Measurements from ENCODE around the gene PARP2. TPM values are rescaled to one million over a fixed set of nuclear protein-coding genes. Genes with fewer than 3 reads are reported as not detected.

Gene PARP2
- total RNA-seq, 1 experiment from 2014 or later = 49.4 TPM

- Histone ChIP-seq H3K4me1 (0 out of 2 replicates have a peak, but pooled peaks cover 4% of the 10 kb centered on the region), H3K4me3 (ENCODE audit: low read depth, low read length) (no peak overlapping the region), H3K36me3 (ENCODE audit: control insufficient read depth, insufficient read depth, low read length) (no peaks in the 10 kb centered on the region; the same call in 1 of the 2 replicates), H3K9me3 (no peaks in the 10 kb centered on the region), H3K27me3 (replicated peaks; ENCODE audit: control insufficient read depth, insufficient read depth, low read length) (no peaks in the 10 kb centered on the region)
- no TSS peak for BruUV-seq (replicated peaks)
- no peak for DNase-seq
- H3K9me3 Mint-ChIP-seq (ENCODE audit: unreplicated experiment) = no peaks in the 10 kb centered on the region
- peaks cover 54% of the 10 kb centered on the region for H3K36me3 Mint-ChIP-seq (ENCODE audit: insufficient read depth, unreplicated experiment)
- ChIA-PET POLR2A (interaction anchor here (1.4 kb wide), 1 partner anchor 54 kb away, joined by 5 read pairs; the partner anchor contains the start of genes APEX1 and OSGEP), CTCF (no interaction called here)
- TF ChIP-seq CTCF (IDR thresholded peaks at IDR 0.05; ENCODE audit: insufficient read depth in 1 of 2, low read depth in 1 of 2, low read length in 1 of 2, severe bottlenecking in 1 of 2, unreplicated experiment in 1 of 2) = no peak
- intact Hi-C loops (cut with micrococcal nuclease; ENCODE audit: unreplicated experiment) = no loop called here
- H3K4me1 Mint-ChIP-seq (ENCODE audit: low read depth, unreplicated experiment) = peaks cover 13% of the 10 kb centered on the region
- H3K27ac Mint-ChIP-seq (ENCODE audit: unreplicated experiment) = peak overlapping the region; percentile 30
- H3K4me3 Mint-ChIP-seq (ENCODE audit: unreplicated experiment) = no peak overlapping the region
- H3K27me3 Mint-ChIP-seq (ENCODE audit: insufficient read depth, unreplicated experiment) = no peaks in the 10 kb centered on the region
Observed at GRCh38 chr14:20400965-20401593, 57.6 kb downstream of the PARP2 start.

- Histone ChIP-seq H3K36me3 (ENCODE audit: control insufficient read depth, insufficient read depth, low read length) (no peaks in the 10 kb centered on the region; the same call in 1 of the 2 replicates), H3K4me3 (ENCODE audit: low read depth, low read length) (no peak overlapping the region), H3K4me1 (0 out of 2 replicates have a peak, but pooled peaks cover 4% of the 10 kb centered on the region), H3K27me3 (replicated peaks; ENCODE audit: control insufficient read depth, insufficient read depth, low read length) (no peaks in the 10 kb centered on the region), H3K9me3 (no peaks in the 10 kb centered on the region)
- intact Hi-C loops (cut with micrococcal nuclease; ENCODE audit: unreplicated experiment) = no loop called here
- Mint-ChIP-seq H3K36me3 (ENCODE audit: insufficient read depth, unreplicated experiment) (peaks cover 53% of the 10 kb centered on the region), H3K27me3 (ENCODE audit: insufficient read depth, unreplicated experiment) (no peaks in the 10 kb centered on the region), H3K9me3 (ENCODE audit: unreplicated experiment) (no peaks in the 10 kb centered on the region), H3K27ac (ENCODE audit: unreplicated experiment) (no peak overlapping the region), H3K4me1 (ENCODE audit: low read depth, unreplicated experiment) (peaks cover 13% of the 10 kb centered on the region), H3K4me3 (ENCODE audit: unreplicated experiment) (no peak overlapping the region)
- BruUV-seq (replicated peaks) = no TSS peak
- TF ChIP-seq CTCF (IDR thresholded peaks at IDR 0.05; ENCODE audit: insufficient read depth in 1 of 2, low read depth in 1 of 2, low read length in 1 of 2, severe bottlenecking in 1 of 2, unreplicated experiment in 1 of 2) = no peak
- ChIA-PET CTCF (no interaction called here), POLR2A (no interaction called here)
- no peak for DNase-seq
Observed at GRCh38 chr14:20403521-20403920, 60.1 kb downstream of the PARP2 start.

Other genes with a start within 250 kb of the PARP2 start
- gene OR4K17, start 232.9 kb upstream of the PARP2 start, total RNA-seq (2022) = not detected in 2 replicates
- not detected in 2 replicates for gene OR4N5, start 204.8 kb upstream of the PARP2 start, total RNA-seq (2022)
- not detected in 2 replicates for gene OR11G2, start 152.7 kb upstream of the PARP2 start, total RNA-seq (2022)
- not detected in 2 replicates for gene OR11H6, start 119.9 kb upstream of the PARP2 start, total RNA-seq (2022)
- gene OR11H7, start 114.7 kb upstream of the PARP2 start, total RNA-seq (2022) = not detected in 2 replicates
- not detected in 2 replicates for gene OR11H4, start 104.3 kb upstream of the PARP2 start, total RNA-seq (2022)
- 20.6 and 27.2 TPM in 2 replicates for gene TTC5, start 37.7 kb upstream of the PARP2 start, total RNA-seq (2022)
- 111 and 118 TPM in 2 replicates for gene CCNB1IP1, start 10.4 kb upstream of the PARP2 start, total RNA-seq (2022)
- gene TEP1, start 69.9 kb downstream of the PARP2 start, total RNA-seq (2022) = 18.8 and 23.2 TPM in 2 replicates
- not detected in 2 replicates for gene KLHL33, start 92.5 kb downstream of the PARP2 start, total RNA-seq (2022)
- 63.1 and 64.3 TPM in 2 replicates for gene OSGEP, start 111.2 kb downstream of the PARP2 start, total RNA-seq (2022)
- 176 and 185 TPM in 2 replicates for gene APEX1, start 111.6 kb downstream of the PARP2 start, total RNA-seq (2022)
- gene PIP4P1, start 117.8 kb downstream of the PARP2 start, total RNA-seq (2022) = 39.6 and 46.2 TPM in 2 replicates
- 59.1 and 67.2 TPM in 2 replicates for gene PNP, start 125.8 kb downstream of the PARP2 start, total RNA-seq (2022)
- 0.28 TPM in 1 of 2 replicates, not detected in the other for gene RNASE10, start 161.9 kb downstream of the PARP2 start, total RNA-seq (2022)
- not detected in 2 replicates for gene RNASE9, start 217.4 kb downstream of the PARP2 start, total RNA-seq (2022)
- gene RNASE11, start 244.4 kb downstream of the PARP2 start, total RNA-seq (2022) = not detected in 2 replicates
- not detected in 2 replicates for gene RNASE12, start 247.7 kb downstream of the PARP2 start, total RNA-seq (2022)